HepG2 (cell line): Measurements from ENCODE around the gene STRN4. TPM values are rescaled to one million over a fixed set of nuclear protein-coding genes. Genes with fewer than 3 reads are reported as not detected.

ENCODE experiments used
- ATAD3A ChIP-seq: sonication (generic); formaldehyde crosslinking; IDR thresholded peaks from 2 replicates; pipeline ENCODE4 v1.4.0; 2020; ENCODE audit warnings: missing genetic modification reagents
- BHLHE40 ChIP-seq: IDR thresholded peaks from 2 replicates; pipeline ENCODE4 v1.6.1; 2011; ENCODE audit warnings: low read length, improper control_type of control experiment
- FOXM1 ChIP-seq: sonication (generic); formaldehyde crosslinking; IDR thresholded peaks from 2 replicates; pipeline ENCODE4 v1.5.0; 2020; ENCODE audit warnings: missing genetic modification reagents
- MTA3 ChIP-seq: sonication (generic); formaldehyde crosslinking; IDR thresholded peaks from 2 replicates; pipeline ENCODE4 v1.4.0; 2020; ENCODE audit warnings: missing genetic modification reagents
- NFKB2 ChIP-seq: sonication (generic); formaldehyde crosslinking; IDR thresholded peaks from 2 replicates; pipeline ENCODE4 v1.4.0; 2020; ENCODE audit warnings: missing genetic modification reagents, borderline replicate concordance
- NFRKB ChIP-seq: fragments of 450-650 bp; IDR thresholded peaks from 2 replicates; pipeline ENCODE4 v1.6.1; 2017
- PHF20 ChIP-seq: sonication (generic); formaldehyde crosslinking; IDR thresholded peaks from 2 replicates; pipeline ENCODE4 v1.5.0; 2020; ENCODE audit warnings: mild to moderate bottlenecking, missing genetic modification reagents
- SMAD9 ChIP-seq: sonication (generic); formaldehyde crosslinking; IDR thresholded peaks from 2 replicates; pipeline ENCODE4 v1.5.1; 2020; ENCODE audit warnings: mild to moderate bottlenecking, missing genetic modification reagents
- SUZ12 ChIP-seq: fragments of 150-350 bp; IDR thresholded peaks from 2 replicates; pipeline ENCODE4 v1.6.1; 2014; ENCODE audit warnings: low read depth, low read length
- ZSCAN21 ChIP-seq: sonication (generic); formaldehyde crosslinking; IDR thresholded peaks from 2 replicates; pipeline ENCODE4 v1.8.0; 2022; ENCODE audit warnings: mild to moderate bottlenecking, missing genetic modification reagents, moderate library complexity, borderline replicate concordance
- polyA plus RNA-seq, 8 experiments: library from polyadenylated mRNA; depleted of rRNA in 3 of 8; stranded (reverse) in 7 of 8; unstranded in 1 of 8; fragments of >200 nt; fragmentation: Illumina TruSeq in 4 of 8; extraction: Trizol in 4 of 8; gene quantifications; 2 replicates each; pipeline versions ENCODE4 v1.2.1 to v1.2.3, GENCODE V29; 2011 to 2016; ENCODE audit warnings: low read depth in 4 of 8, missing spikeins in 1 of 8, mixed read lengths in 1 of 8; ENCODE audit not compliant: insufficient read depth in 1 of 8
- total RNA-seq, 5 experiments: library from RNA; depleted of rRNA; stranded (reverse); fragments of >200 nt; fragmentation: Illumina TruSeq; extraction: Trizol; gene quantifications; 2 replicates each; pipeline ENCODE4 v1.2.3, GENCODE V29; 2016; ENCODE audit warnings: low read depth in 1 of 5
- TF ChIP-seq, protein P1 (sequence below): sonication (generic); formaldehyde crosslinking; IDR thresholded peaks from 2 replicates; pipeline ENCODE4 v1.4.0; 2020; ENCODE audit warnings: missing genetic modification reagents
- TF ChIP-seq, protein P2 (sequence below): sonication (generic); formaldehyde crosslinking; IDR thresholded peaks from 2 replicates; pipeline ENCODE4 v1.4.0; 2020; ENCODE audit warnings: mild to moderate bottlenecking, missing genetic modification reagents, borderline replicate concordance
- TF ChIP-seq, protein P3 (sequence below): conservative IDR thresholded peaks from 2 replicates; pipeline ENCODE4 v1.6.1; 2018; ENCODE audit warnings: missing genetic modification reagents
- TF ChIP-seq, protein P4 (sequence below), 2 experiments: fragments of 450-650 bp in 1 of 2; sonication (generic) in 1 of 2; formaldehyde crosslinking; IDR thresholded peaks; 2 replicates each; pipeline versions ENCODE4 v1.5.0 to v1.8.0; 2020 to 2022; ENCODE audit warnings: mild to moderate bottlenecking in 1 of 2, missing genetic modification reagents in 1 of 2
- TF ChIP-seq, protein P5 (sequence below): IDR thresholded peaks from 2 replicates; pipeline ENCODE4 v1.6.1; 2016; ENCODE audit warnings: missing biosample characterization, missing genetic modification reagents, low read depth
- TF ChIP-seq, protein P6 (sequence below): sonication (generic); formaldehyde crosslinking; IDR thresholded peaks from 2 replicates; pipeline ENCODE4 v1.8.1; 2023; ENCODE audit warnings: mild to moderate bottlenecking, inconsistent platforms, moderate library complexity, missing genetic modification reagents, borderline replicate concordance
- TF ChIP-seq, protein P7 (sequence below): sonication (generic); formaldehyde crosslinking; IDR thresholded peaks from 2 replicates; pipeline ENCODE4 v1.5.0; 2020; ENCODE audit warnings: missing genetic modification reagents

STRN4 gene
- total and polyA plus RNA-seq, 2 of the 13 experiments (the other 11 are each of a cell fraction or from before 2014, with no cell fraction given), result 43.1 to 57.3 TPM

DNA sequence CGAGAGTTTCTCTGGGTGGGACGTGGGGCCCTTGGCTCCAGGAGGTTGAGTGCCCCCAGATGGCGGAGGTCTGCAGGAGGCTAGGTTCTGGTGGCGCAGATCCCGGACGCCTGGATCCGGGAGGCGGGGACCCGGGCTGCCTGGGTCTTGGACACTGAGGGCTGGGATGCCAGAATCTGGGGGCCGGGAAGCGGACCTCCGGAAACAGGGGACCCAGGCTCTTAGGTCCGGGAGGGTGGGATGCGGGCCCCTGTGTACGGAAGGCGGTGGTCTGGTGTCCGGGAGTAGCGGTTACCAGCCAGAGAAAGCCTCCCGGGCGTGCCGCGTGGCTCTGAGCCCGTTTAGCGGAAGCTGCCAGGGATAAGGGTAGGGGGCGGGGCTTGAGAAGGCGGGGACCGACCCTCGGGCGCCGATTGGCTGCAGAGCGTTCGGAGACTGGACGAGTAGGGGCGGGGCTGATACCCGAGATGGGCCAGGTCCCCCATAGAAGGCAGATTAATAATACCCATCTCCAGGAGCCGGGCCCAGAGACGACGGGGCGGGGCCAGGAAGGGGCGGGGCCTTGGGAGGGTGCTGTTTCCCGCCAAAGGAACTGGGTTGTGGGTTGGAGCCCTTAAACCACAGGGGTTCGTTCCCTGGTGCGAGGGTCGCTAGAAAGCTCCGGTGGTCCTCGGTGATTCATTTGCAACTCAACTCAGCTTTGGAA lies 42.2 kb upstream of the STRN4 start, which contains the start of gene SLC1A5 (continued):
- TF ChIP-seq, protein P1, sequence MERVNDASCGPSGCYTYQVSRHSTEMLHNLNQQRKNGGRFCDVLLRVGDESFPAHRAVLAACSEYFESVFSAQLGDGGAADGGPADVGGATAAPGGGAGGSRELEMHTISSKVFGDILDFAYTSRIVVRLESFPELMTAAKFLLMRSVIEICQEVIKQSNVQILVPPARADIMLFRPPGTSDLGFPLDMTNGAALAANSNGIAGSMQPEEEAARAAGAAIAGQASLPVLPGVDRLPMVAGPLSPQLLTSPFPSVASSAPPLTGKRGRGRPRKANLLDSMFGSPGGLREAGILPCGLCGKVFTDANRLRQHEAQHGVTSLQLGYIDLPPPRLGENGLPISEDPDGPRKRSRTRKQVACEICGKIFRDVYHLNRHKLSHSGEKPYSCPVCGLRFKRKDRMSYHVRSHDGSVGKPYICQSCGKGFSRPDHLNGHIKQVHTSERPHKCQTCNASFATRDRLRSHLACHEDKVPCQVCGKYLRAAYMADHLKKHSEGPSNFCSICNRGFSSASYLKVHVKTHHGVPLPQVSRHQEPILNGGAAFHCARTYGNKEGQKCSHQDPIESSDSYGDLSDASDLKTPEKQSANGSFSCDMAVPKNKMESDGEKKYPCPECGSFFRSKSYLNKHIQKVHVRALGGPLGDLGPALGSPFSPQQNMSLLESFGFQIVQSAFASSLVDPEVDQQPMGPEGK (CRISPR knock-in tag), result peak; percentile 25
- TF ChIP-seq ATAD3A (CRISPR knock-in tag), result no peak
- no peak for TF ChIP-seq MTA3 (CRISPR knock-in tag)
- no peak for TF ChIP-seq SMAD9 (CRISPR knock-in tag)
- TF ChIP-seq SUZ12, result no peak
- TF ChIP-seq NFRKB, result no peak
- TF ChIP-seq ZSCAN21, result 0 out of 2 replicates have a peak, but pooled peaks have one; percentile 76
- TF ChIP-seq NFKB2, result 0 out of 2 replicates have a peak, but pooled peaks have one; percentile 20
- TF ChIP-seq BHLHE40, result peak; percentile 59
- TF ChIP-seq, protein P2, sequence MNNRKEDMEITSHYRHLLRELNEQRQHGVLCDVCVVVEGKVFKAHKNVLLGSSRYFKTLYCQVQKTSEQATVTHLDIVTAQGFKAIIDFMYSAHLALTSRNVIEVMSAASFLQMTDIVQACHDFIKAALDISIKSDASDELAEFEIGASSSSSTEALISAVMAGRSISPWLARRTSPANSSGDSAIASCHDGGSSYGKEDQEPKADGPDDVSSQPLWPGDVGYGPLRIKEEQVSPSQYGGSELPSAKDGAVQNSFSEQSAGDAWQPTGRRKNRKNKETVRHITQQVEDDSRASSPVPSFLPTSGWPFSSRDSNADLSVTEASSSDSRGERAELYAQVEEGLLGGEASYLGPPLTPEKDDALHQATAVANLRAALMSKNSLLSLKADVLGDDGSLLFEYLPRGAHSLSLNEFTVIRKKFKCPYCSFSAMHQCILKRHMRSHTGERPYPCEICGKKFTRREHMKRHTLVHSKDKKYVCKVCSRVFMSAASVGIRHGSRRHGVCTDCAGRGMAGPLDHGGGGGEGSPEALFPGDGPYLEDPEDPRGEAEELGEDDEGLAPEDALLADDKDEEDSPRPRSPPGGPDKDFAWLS, result no peak
- TF ChIP-seq PHF20 (CRISPR knock-in tag), result no peak
- TF ChIP-seq, protein P3, sequence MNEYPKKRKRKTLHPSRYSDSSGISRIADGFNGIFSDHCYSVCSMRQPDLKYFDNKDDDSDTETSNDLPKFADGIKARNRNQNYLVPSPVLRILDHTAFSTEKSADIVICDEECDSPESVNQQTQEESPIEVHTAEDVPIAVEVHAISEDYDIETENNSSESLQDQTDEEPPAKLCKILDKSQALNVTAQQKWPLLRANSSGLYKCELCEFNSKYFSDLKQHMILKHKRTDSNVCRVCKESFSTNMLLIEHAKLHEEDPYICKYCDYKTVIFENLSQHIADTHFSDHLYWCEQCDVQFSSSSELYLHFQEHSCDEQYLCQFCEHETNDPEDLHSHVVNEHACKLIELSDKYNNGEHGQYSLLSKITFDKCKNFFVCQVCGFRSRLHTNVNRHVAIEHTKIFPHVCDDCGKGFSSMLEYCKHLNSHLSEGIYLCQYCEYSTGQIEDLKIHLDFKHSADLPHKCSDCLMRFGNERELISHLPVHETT (CRISPR knock-in tag), result no peak; the same call in 1 of the 2 replicates
- TF ChIP-seq, protein P4, sequence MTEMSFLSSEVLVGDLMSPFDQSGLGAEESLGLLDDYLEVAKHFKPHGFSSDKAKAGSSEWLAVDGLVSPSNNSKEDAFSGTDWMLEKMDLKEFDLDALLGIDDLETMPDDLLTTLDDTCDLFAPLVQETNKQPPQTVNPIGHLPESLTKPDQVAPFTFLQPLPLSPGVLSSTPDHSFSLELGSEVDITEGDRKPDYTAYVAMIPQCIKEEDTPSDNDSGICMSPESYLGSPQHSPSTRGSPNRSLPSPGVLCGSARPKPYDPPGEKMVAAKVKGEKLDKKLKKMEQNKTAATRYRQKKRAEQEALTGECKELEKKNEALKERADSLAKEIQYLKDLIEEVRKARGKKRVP (CRISPR knock-in tag; IDR thresholded peaks at IDR 0.05), result peak in 1 of 2 experiments; percentile 59; a peak in 1 of 4 replicates
- TF ChIP-seq, protein P5, sequence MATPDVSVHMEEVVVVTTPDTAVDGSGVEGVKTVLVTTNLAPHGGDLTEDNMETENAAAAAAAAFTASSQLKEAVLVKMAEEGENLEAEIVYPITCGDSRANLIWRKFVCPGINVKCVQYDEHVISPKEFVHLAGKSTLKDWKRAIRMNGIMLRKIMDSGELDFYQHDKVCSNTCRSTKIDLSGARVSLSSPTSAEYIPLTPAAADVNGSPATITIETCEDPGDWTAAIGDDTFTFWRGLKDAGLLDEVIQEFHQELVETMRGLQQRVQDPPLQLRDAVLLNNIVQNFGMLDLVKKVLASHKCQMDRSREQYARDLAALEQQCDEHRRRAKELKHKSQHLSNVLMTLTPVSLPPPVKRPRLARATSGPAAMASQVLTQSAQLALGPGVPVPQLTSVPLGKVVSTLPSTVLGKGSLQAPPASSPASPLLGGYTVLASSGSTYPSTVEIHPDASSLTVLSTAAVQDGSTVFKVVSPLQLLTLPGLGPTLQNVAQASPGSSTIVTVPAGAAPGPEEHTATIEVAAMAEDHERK (CRISPR knock-in tag), result no peak
- TF ChIP-seq, protein P6, sequence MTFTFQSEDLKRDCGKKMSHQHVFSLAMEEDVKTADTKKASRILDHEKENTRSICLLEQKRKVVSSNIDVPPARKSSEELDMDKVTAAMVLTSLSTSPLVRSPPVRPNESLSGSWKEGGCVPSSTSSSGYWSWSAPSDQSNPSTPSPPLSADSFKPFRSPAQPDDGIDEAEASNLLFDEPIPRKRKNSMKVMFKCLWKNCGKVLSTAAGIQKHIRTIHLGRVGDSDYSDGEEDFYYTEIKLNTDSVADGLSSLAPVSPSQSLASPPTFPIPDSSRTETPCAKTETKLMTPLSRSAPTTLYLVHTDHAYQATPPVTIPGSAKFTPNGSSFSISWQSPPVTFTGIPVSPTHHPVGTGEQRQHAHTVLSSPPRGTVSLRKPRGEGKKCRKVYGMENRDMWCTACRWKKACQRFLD, result no peak; the same call in 1 of the 2 replicates
- TF ChIP-seq, protein P7, sequence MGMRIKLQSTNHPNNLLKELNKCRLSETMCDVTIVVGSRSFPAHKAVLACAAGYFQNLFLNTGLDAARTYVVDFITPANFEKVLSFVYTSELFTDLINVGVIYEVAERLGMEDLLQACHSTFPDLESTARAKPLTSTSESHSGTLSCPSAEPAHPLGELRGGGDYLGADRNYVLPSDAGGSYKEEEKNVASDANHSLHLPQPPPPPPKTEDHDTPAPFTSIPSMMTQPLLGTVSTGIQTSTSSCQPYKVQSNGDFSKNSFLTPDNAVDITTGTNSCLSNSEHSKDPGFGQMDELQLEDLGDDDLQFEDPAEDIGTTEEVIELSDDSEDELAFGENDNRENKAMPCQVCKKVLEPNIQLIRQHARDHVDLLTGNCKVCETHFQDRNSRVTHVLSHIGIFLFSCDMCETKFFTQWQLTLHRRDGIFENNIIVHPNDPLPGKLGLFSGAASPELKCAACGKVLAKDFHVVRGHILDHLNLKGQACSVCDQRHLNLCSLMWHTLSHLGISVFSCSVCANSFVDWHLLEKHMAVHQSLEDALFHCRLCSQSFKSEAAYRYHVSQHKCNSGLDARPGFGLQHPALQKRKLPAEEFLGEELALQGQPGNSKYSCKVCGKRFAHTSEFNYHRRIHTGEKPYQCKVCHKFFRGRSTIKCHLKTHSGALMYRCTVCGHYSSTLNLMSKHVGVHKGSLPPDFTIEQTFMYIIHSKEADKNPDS (CRISPR knock-in tag), result no peak
- no peak for TF ChIP-seq FOXM1 (CRISPR knock-in tag)
